SK-N-SH (cell line): Measurements from ENCODE around the gene SHB.

Experiments
- GABPA ChIP-seq: IDR thresholded peaks from 2 replicates; pipeline ENCODE4 v1.4.0; 2012; ENCODE audit warnings: low read depth, mild to moderate bottlenecking
- JUND ChIP-seq: IDR thresholded peaks from 2 replicates; pipeline ENCODE4 v1.4.0; 2012
- MEF2A ChIP-seq: IDR thresholded peaks from 2 replicates; pipeline ENCODE4 v1.4.0; 2012; ENCODE audit warnings: low read depth, borderline replicate concordance
- MXI1 ChIP-seq: IDR thresholded peaks from 2 replicates; pipeline ENCODE4 v1.6.1; 2012; ENCODE audit warnings: mild to moderate bottlenecking, low read depth, low read length, improper control_type of control experiment
- NFIC ChIP-seq: IDR thresholded peaks from 2 replicates; pipeline ENCODE4 v1.4.0; 2012; ENCODE audit warnings: borderline replicate concordance
- POLR2AphosphoS5 ChIP-seq: IDR thresholded peaks from 2 replicates; pipeline ENCODE4 v1.6.1; 2012; ENCODE audit warnings: low read depth, low read length
- REST ChIP-seq: IDR thresholded peaks from 2 replicates; pipeline ENCODE4 v1.6.1; 2012; ENCODE audit warnings: mild to moderate bottlenecking, low read depth, low read length, moderate library complexity
- RXRA ChIP-seq: IDR thresholded peaks from 2 replicates; pipeline ENCODE4 v1.4.0; 2012; ENCODE audit warnings: low read depth, mild to moderate bottlenecking, borderline replicate concordance
- SMC3 ChIP-seq: IDR thresholded peaks from 2 replicates; pipeline ENCODE4 v1.6.1; 2012; ENCODE audit warnings: low read depth, low read length, improper control_type of control experiment
- TEAD4 ChIP-seq: IDR thresholded peaks from 2 replicates; pipeline ENCODE4 v1.4.0; 2012; ENCODE audit warnings: mild to moderate bottlenecking, borderline replicate concordance; ENCODE audit not compliant: insufficient read depth
- TF ChIP-seq, protein P1 (sequence below): fragments of 200-600 bp; sonication (generic); IDR thresholded peaks from 2 replicates; pipeline ENCODE4 v1.6.1; 2017; ENCODE audit warnings: antibody characterized with exemption, mild to moderate bottlenecking, moderate library complexity
- TF ChIP-seq, protein P2 (sequence below): IDR thresholded peaks from 2 replicates; pipeline ENCODE4 v1.4.0; 2012; ENCODE audit warnings: low read depth
- TF ChIP-seq, protein P3 (sequence below): IDR thresholded peaks from 2 replicates; pipeline ENCODE4 v1.4.0; 2012; ENCODE audit warnings: low read depth, borderline replicate concordance

GRCh38 chr9:37949576-37949975 lies 119.5 kb downstream of the SHB start:
- TF ChIP-seq JUND (no peak), NFIC (0 out of 2 replicates have a peak, but pooled peaks have one; percentile 48), SMC3 (no peak), REST (no peak), RXRA (peak; percentile 49; the same call in 1 of the 2 replicates), MXI1 (no peak), TEAD4 (peak; percentile 81), MEF2A (no peak), POLR2AphosphoS5 (no peak), GABPA (no peak)
- TF ChIP-seq, protein P1, sequence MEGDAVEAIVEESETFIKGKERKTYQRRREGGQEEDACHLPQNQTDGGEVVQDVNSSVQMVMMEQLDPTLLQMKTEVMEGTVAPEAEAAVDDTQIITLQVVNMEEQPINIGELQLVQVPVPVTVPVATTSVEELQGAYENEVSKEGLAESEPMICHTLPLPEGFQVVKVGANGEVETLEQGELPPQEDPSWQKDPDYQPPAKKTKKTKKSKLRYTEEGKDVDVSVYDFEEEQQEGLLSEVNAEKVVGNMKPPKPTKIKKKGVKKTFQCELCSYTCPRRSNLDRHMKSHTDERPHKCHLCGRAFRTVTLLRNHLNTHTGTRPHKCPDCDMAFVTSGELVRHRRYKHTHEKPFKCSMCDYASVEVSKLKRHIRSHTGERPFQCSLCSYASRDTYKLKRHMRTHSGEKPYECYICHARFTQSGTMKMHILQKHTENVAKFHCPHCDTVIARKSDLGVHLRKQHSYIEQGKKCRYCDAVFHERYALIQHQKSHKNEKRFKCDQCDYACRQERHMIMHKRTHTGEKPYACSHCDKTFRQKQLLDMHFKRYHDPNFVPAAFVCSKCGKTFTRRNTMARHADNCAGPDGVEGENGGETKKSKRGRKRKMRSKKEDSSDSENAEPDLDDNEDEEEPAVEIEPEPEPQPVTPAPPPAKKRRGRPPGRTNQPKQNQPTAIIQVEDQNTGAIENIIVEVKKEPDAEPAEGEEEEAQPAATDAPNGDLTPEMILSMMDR, result no peak
- TF ChIP-seq, protein P2, sequence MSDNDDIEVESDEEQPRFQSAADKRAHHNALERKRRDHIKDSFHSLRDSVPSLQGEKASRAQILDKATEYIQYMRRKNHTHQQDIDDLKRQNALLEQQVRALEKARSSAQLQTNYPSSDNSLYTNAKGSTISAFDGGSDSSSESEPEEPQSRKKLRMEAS, result peak; percentile 96
- TF ChIP-seq, protein P3, sequence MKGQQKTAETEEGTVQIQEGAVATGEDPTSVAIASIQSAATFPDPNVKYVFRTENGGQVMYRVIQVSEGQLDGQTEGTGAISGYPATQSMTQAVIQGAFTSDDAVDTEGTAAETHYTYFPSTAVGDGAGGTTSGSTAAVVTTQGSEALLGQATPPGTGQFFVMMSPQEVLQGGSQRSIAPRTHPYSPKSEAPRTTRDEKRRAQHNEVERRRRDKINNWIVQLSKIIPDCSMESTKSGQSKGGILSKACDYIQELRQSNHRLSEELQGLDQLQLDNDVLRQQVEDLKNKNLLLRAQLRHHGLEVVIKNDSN, result no peak
